Lower lobe of right lung (tissue), 2 donors: ENCODE results near the gene ACOT7. TPM values are rescaled to one million over a fixed set of nuclear protein-coding genes. Genes with fewer than 3 reads are reported as not detected.
"Not testable (repeated sequence)": the region's sequence is repeated elsewhere in the genome, so short reads cannot be mapped to it uniquely, and the experiment has no call there.

Source experiments
- ATAC-seq, 2 donors: fragments of 200-7000 bp; cut with Tn5 transposase; one replicate each; pipeline ENCODE4 v1.9.1; 2020 to 2022; ENCODE audit warnings: mild to moderate bottlenecking in 2 of 2, moderate library complexity in 2 of 2
- DNase-seq: peaks from one replicate; pipeline ENCODE4 v3.0.0-alpha.2; 2020
- H3K27ac ChIP-seq: fragments of 200-600 bp; one replicate; pipeline ENCODE4 v1.8.0; 2022
- H3K27me3 ChIP-seq: fragments of 200-600 bp; one replicate; pipeline ENCODE4 v1.8.0; 2022; ENCODE audit warnings: low read depth
- H3K36me3 ChIP-seq: fragments of 200-600 bp; one replicate; pipeline ENCODE4 v1.8.0; 2022; ENCODE audit warnings: mild to moderate bottlenecking
- H3K4me1 ChIP-seq: fragments of 200-600 bp; one replicate; pipeline ENCODE4 v1.8.0; 2022
- H3K4me3 ChIP-seq: fragments of 200-600 bp; one replicate; pipeline ENCODE4 v1.8.0; 2022; ENCODE audit warnings: mild to moderate bottlenecking
- H3K9me3 ChIP-seq: fragments of 200-600 bp; one replicate; pipeline ENCODE4 v1.8.0; 2022
- CTCF ChIP-seq: fragments of 200-600 bp; IDR thresholded peaks from one replicate; pipeline ENCODE4 v1.8.0; 2022; ENCODE audit warnings: antibody characterized with exemption, mild to moderate bottlenecking
- intact Hi-C: fragments of 100-400 bp; cut with DNase I; formaldehyde crosslinking; loops from one replicate; pipeline ENCODE4 v1.11.0; 2022
- long read RNA-seq: library from polyadenylated mRNA; unstranded; transcript quantifications from one replicate; pipeline ENCODE4 v2.0.0, GENCODE V29; 2021
- total RNA-seq: library from RNA; stranded (reverse); fragmentation: NEBNext Ultra II Directional; extraction: Animal tissue kit (Norgen Biotek cat#: 25700); gene quantifications from one replicate; pipeline ENCODE4 v1.2.1, GENCODE V29; 2021
- donor health status: DM: no; HTN: yes; CAD: no; lungs with severe emphysema.

Gene ACOT7
- 28.5 TPM for total RNA-seq
- long read RNA-seq, transcript ACOT7-210 (9 exons, 1,403 nt), result major isoform, 27 of 54 reads
- long read RNA-seq, transcript ACOT7-202 (9 exons, 1,813 nt), result minor isoform, 12 of 54 reads
- long read RNA-seq, partial matches to known transcripts, result 9 of 54 reads
- long read RNA-seq, other reads (novel, unspliced or antisense), result 4 of 54 reads

- no peaks in the 10 kb centered on the region for H3K36me3 ChIP-seq
- peak within 1 kb of the TSS; percentile 99 for H3K27ac ChIP-seq
- peak within 1 kb of the TSS; percentile 62 for H3K4me3 ChIP-seq
- ATAC-seq, result peak; percentile 98 to 99
- peak; percentile 93 for DNase-seq
- H3K27me3 ChIP-seq, result no peaks in the 10 kb centered on the region
- intact Hi-C loops, result no loop called here
- peaks cover 18% of the 10 kb centered on the region for H3K4me1 ChIP-seq
- no peaks in the 10 kb centered on the region for H3K9me3 ChIP-seq
- TF ChIP-seq CTCF, result peak; percentile 11
Observed at GRCh38 chr1:6393400-6394187, at the start of gene ACOT7. Gene ACOT7, minus strand, starts transcription at chr1:6393767. Its CDS starts 368 bp downstream, at chr1:6393399.

GRCh38 chr1:6441586-6441985 is 48.0 kb upstream of the ACOT7 start:
- intact Hi-C loops, result no loop called here
- H3K36me3 ChIP-seq, result no peaks in the 10 kb centered on the region
- no peak overlapping the region for H3K27ac ChIP-seq
- TF ChIP-seq CTCF, result no peak
- no peak overlapping the region for H3K4me3 ChIP-seq
- no peaks in the 10 kb centered on the region for H3K9me3 ChIP-seq
- no peaks in the 10 kb centered on the region for H3K4me1 ChIP-seq
- peaks cover 54% of the 10 kb centered on the region for H3K27me3 ChIP-seq
- no peak for ATAC-seq
- DNase-seq, result no peak

- Histone ChIP-seq H3K27me3 (peaks cover 49% of the 10 kb centered on the region), H3K4me1 (no peaks in the 10 kb centered on the region), H3K4me3 (peak overlapping the region; percentile 6), H3K36me3 (no peaks in the 10 kb centered on the region), H3K27ac (no peak overlapping the region), H3K9me3 (no peaks in the 10 kb centered on the region)
- DNase-seq (peak; percentile 78), ATAC-seq (peak; percentile 81 to 83)
- intact Hi-C loops, result no loop called here
- peak; percentile 29 for TF ChIP-seq CTCF
Observed at GRCh38 chr1:6440198-6441126, 46.9 kb upstream of the ACOT7 start.

- intact Hi-C loops, result no loop called here
- Histone ChIP-seq H3K9me3 (no peaks in the 10 kb centered on the region), H3K36me3 (no peaks in the 10 kb centered on the region), H3K4me3 (no peak overlapping the region), H3K27me3 (peaks cover 49% of the 10 kb centered on the region), H3K27ac (no peak overlapping the region), H3K4me1 (no peaks in the 10 kb centered on the region)
- DNase-seq, result peak; percentile 72
- ATAC-seq, result peak; percentile 70 to 77
- TF ChIP-seq CTCF, result peak; percentile 95
Observed at GRCh38 chr1:6438047-6438525, 44.5 kb upstream of the ACOT7 start.

GRCh38 chr1:6437012-6437700 is 43.6 kb upstream of the ACOT7 start:
- intact Hi-C loops, H3K27ac ChIP-seq, ATAC-seq, DNase-seq, H3K4me1 ChIP-seq, H3K36me3 ChIP-seq, H3K4me3 ChIP-seq, H3K9me3 ChIP-seq: not testable (repeated sequence)
- peaks cover 48% of the 10 kb centered on the region for H3K27me3 ChIP-seq

GRCh38 chr1:6436277-6436676 is 42.7 kb upstream of the ACOT7 start:
- peaks cover 41% of the 10 kb centered on the region for H3K27me3 ChIP-seq
- DNase-seq, H3K36me3 ChIP-seq, H3K4me3 ChIP-seq, intact Hi-C loops, H3K27ac ChIP-seq, H3K4me1 ChIP-seq, H3K9me3 ChIP-seq, ATAC-seq: not testable (repeated sequence)
